HAP-1 (cell line): Measurements from ENCODE around the gene ANKRD34B.

ENCODE experiments used
- DNase-seq, 2 experiments: peaks; one replicate each; pipeline ENCODE4 v3.0.0-alpha.2; 2016 to 2020; ENCODE audit warnings: low spot score in 2 of 2
- H3K27me3 ChIP-seq: fragments of 250-450 bp; sonication (Bioruptor Pico); 2 replicates; pipeline ENCODE4 v1.5.1; 2020; ENCODE audit warnings: low read depth, mild to moderate bottlenecking, moderate library complexity
- H3K36me3 ChIP-seq: fragments of 250-450 bp; sonication (Bioruptor Pico); replicated peaks from 2 replicates; pipeline ENCODE4 v1.5.1; 2020; ENCODE audit warnings: mild to moderate bottlenecking
- H3K4me1 ChIP-seq: fragments of 250-450 bp; sonication (Bioruptor Pico); 2 replicates; pipeline ENCODE4 v1.5.1; 2020; ENCODE audit warnings: mild to moderate bottlenecking
- H3K4me3 ChIP-seq: fragments of 250-450 bp; sonication (Bioruptor Pico); 2 replicates; pipeline ENCODE4 v1.5.1; 2020; ENCODE audit warnings: mild to moderate bottlenecking, moderate library complexity
- H3K9me3 ChIP-seq: fragments of 250-450 bp; sonication (Bioruptor Pico); 2 replicates; pipeline ENCODE4 v1.5.1; 2020; ENCODE audit warnings: mild to moderate bottlenecking, moderate library complexity
- in situ Hi-C: fragments of 300-500 bp; cut with MboI; formaldehyde crosslinking; loops from 3 replicates; pipeline ENCODE4 v1.14.3; 2020; ENCODE audit warnings: low sequenced_read_pairs, inconsistent platforms, mixed read lengths

Gene ANKRD34B

DNA sequence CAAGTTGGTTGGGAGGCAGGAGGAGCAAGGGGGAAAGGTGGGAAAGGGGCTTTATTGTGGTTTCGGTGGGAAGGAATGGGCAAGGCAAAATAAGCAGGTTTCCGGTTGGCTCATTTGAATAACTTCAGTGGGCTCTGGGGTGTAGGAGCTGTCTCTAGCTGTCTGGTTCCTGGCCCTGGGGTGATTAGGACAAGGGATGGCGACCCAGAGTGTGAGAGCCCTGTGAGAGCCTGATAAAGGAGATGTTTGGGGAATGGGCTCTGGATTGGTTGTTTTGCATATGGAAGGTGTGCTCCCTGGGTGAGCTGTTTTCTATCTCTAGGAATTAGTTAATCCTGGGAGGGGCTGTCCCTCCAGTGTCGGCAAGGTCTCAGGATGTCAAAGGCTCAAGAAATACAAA lies 15.4 kb downstream of the ANKRD34B start:
- no peak for DNase-seq
- Histone ChIP-seq H3K4me1 (0 out of 2 replicates have a peak, but pooled peaks cover under 1% of the 10 kb centered on the region), H3K36me3 (no peaks in the 10 kb centered on the region), H3K27me3 (peaks cover 11% of the 10 kb centered on the region; the same call in 1 of the 2 replicates), H3K9me3 (no peaks in the 10 kb centered on the region), H3K4me3 (no peak overlapping the region)
- in situ Hi-C loops: no loop called here

- in situ Hi-C loops: no loop called here
- Histone ChIP-seq H3K4me3 (no peak overlapping the region), H3K9me3 (peaks cover 2% of the 10 kb centered on the region; the same call in 1 of the 2 replicates), H3K36me3 (no peaks in the 10 kb centered on the region), H3K4me1 (peaks cover 4% of the 10 kb centered on the region; the same call in 1 of the 2 replicates), H3K27me3 (no peaks in the 10 kb centered on the region)
- no peak for DNase-seq
Measured at GRCh38 chr5:80541392-80541791, 28.7 kb downstream of the ANKRD34B start.

- H3K4me3 ChIP-seq: no peak overlapping the region
- H3K9me3 ChIP-seq: peaks cover 2% of the 10 kb centered on the region; the same call in 1 of the 2 replicates
- no peak for DNase-seq
- H3K36me3 ChIP-seq: no peaks in the 10 kb centered on the region
- no peaks in the 10 kb centered on the region for H3K27me3 ChIP-seq
- in situ Hi-C loops: no loop called here
- peaks cover 4% of the 10 kb centered on the region; the same call in 1 of the 2 replicates for H3K4me1 ChIP-seq
Measured at GRCh38 chr5:80540691-80541090, 29.4 kb downstream of the ANKRD34B start.

DNA sequence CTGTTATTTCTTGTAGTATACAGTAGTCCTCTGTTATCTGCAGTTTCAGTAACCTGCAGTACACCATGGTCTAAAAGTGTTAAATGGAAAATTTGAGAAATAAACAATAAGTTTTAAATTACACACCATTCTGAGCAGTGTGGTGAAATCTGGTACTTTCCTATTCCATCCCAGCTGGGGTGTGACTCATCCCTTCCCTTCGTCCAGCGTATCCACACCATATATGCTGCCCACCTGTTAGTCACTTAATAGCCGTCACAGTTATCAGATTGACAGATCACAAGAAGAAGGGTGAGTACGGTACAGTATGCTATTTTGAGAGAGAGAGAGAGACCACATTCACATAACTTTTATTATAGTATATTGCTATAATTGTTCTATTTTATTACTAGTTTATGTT lies 53.3 kb downstream of the ANKRD34B start:
- Histone ChIP-seq H3K4me1 (no peaks in the 10 kb centered on the region), H3K27me3 (no peaks in the 10 kb centered on the region), H3K36me3 (no peaks in the 10 kb centered on the region), H3K4me3 (no peak overlapping the region), H3K9me3 (no peaks in the 10 kb centered on the region)
- DNase-seq: no peak
- in situ Hi-C loops: no loop called here

DNA sequence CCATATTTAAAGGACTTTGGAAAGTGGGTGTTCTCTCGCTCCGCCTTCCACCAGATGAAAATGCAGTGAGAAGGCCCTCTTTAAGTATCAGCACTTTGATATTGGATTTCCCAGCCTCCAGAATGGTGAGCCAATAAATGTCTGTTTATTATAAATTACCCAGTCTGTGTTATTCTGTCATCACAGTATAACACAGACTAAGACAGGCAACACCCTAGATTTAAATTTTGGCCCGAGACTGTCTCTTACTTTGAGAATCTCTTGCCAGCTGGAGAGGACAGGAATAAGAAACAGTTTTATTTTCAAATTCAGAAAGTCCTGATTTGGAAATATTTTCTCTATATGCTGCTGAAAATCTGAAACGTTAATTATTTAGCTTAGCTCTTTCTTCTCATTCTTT lies 60.7 kb downstream of the ANKRD34B start:
- Histone ChIP-seq H3K36me3 (no peaks in the 10 kb centered on the region), H3K27me3 (no peaks in the 10 kb centered on the region), H3K9me3 (no peaks in the 10 kb centered on the region), H3K4me3 (no peak overlapping the region), H3K4me1 (no peaks in the 10 kb centered on the region)
- in situ Hi-C loops: no loop called here
- DNase-seq: no peak

- H3K27me3 ChIP-seq: no peaks in the 10 kb centered on the region
- in situ Hi-C loops: no loop called here
- no peak overlapping the region for H3K4me3 ChIP-seq
- H3K9me3 ChIP-seq: no peaks in the 10 kb centered on the region
- H3K4me1 ChIP-seq: no peaks in the 10 kb centered on the region
- no peaks in the 10 kb centered on the region for H3K36me3 ChIP-seq
- no peak for DNase-seq
Measured at GRCh38 chr5:80508844-80509243, 61.2 kb downstream of the ANKRD34B start.

GRCh38 chr5:80507663-80508062 lies 62.4 kb downstream of the ANKRD34B start:
- Histone ChIP-seq H3K36me3 (no peaks in the 10 kb centered on the region), H3K27me3 (no peaks in the 10 kb centered on the region), H3K9me3 (no peaks in the 10 kb centered on the region), H3K4me3 (no peak overlapping the region), H3K4me1 (no peaks in the 10 kb centered on the region)
- in situ Hi-C loops: no loop called here
- no peak for DNase-seq
